Fibroblast of villous mesenchyme (primary cell): ENCODE data around the gene HEPN1. TPM values are rescaled to one million over a fixed set of nuclear protein-coding genes. Genes with fewer than 3 reads are reported as not detected.

Experiments
- DNase-seq: peaks from one replicate; pipeline ENCODE4 v3.0.0-alpha.2; 2010; ENCODE audit warnings: low read depth
- H3K4me3 ChIP-seq: 2 replicates; pipeline ENCODE4 v1.5.1; 2011; ENCODE audit warnings: low read depth, mild to moderate bottlenecking, low read length
- total RNA-seq: library from RNA; depleted of rRNA; stranded (reverse); fragments of >200 nt; gene quantifications from 2 replicates; pipeline ENCODE4 v1.2.3, GENCODE V29; 2012
- TF ChIP-seq, protein P1 (sequence below): IDR thresholded peaks from 2 replicates; pipeline ENCODE4 v1.5.1; 2012; ENCODE audit warnings: low read depth, mild to moderate bottlenecking, low read length; ENCODE audit not compliant: insufficient read depth

The HEPN1 gene
- total RNA-seq, 1 donor, result not detected

DNA sequence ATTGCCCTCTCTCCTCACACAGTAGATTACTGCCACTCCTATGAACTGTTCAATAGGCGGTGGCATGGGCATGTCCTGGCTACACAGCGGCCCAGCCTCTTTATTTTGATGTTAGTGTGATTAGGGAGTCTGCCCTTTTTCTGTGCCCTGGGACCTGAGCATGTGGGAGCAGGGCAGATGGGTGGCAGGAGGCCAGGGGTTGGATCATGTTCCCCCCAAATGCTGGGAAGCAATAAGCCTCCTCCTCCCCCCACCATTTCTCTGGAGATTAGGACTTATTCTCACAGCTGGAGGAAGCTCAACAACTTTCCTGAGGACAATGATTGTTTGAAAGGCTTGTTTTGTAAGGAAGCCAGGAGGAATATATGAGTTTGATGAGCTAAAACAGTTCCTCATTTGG is 848 bp downstream of the HEPN1 start:
- DNase-seq, result no peak
- TF ChIP-seq, protein P1, sequence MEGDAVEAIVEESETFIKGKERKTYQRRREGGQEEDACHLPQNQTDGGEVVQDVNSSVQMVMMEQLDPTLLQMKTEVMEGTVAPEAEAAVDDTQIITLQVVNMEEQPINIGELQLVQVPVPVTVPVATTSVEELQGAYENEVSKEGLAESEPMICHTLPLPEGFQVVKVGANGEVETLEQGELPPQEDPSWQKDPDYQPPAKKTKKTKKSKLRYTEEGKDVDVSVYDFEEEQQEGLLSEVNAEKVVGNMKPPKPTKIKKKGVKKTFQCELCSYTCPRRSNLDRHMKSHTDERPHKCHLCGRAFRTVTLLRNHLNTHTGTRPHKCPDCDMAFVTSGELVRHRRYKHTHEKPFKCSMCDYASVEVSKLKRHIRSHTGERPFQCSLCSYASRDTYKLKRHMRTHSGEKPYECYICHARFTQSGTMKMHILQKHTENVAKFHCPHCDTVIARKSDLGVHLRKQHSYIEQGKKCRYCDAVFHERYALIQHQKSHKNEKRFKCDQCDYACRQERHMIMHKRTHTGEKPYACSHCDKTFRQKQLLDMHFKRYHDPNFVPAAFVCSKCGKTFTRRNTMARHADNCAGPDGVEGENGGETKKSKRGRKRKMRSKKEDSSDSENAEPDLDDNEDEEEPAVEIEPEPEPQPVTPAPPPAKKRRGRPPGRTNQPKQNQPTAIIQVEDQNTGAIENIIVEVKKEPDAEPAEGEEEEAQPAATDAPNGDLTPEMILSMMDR, result no peak
- H3K4me3 ChIP-seq, result no peak overlapping the region

DNA sequence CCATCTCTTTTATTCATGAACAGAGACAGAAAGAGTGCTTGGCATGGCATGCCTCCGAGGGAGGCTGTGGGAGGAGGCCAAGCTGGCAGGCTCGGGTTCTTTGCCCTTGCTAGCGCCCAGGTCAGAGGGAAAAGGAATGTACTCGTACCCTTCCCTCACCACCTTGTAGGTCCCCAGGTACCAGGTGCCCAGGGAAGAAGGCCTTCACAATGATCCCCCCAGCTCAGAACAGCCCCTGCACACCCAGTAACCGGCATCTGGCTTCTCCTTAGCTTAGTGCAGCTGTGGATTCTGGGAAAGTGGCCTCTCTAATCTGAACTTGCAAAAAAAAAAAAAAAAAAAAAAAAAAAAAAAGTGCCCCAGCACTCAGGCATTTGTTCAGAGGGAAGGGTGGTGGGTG is 1.3 kb downstream of the HEPN1 start:
- H3K4me3 ChIP-seq, result peak overlapping the region; percentile 51
- TF ChIP-seq, protein P1, result no peak
- DNase-seq, result no peak

DNA sequence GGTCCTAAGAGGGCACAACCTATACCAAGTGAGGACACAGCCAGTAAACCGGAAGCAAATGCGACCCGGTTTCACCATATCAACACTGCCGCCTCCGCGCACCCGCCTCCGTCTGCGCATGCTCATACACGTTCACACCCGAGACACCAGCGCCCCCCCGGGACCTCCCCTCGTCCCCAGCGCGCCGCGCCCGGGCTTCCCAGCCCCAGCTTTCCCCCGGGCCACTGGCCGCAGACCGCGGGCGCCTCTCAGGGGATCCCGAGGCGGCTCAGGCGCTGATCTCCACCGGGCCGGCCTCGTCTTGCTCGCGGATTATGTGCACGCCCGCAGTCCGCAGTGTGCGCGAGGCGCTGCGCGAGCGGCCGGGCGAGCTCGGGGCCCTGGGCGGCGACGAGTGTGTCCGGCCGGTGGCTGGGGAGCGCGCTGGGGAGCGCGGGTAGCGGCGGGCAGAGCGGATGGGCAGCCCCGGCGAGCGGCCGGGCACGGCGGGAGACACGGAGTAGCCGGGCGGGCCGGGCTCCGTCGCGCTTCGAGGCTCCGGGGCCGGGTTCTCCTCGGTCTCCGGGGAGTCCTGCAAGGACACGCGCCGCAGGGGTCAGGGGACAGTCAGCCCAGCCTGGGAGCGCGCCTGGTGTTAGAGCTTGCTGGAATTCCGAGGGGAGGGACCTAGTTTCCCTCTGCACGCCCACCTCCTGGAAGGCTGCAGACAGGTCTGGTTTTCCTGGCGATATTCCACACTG is 2.0 kb downstream of the HEPN1 start:
- DNase-seq, result peak; percentile 76
- H3K4me3 ChIP-seq, result peak overlapping the region; percentile 51
- TF ChIP-seq, protein P1, result no peak

DNA sequence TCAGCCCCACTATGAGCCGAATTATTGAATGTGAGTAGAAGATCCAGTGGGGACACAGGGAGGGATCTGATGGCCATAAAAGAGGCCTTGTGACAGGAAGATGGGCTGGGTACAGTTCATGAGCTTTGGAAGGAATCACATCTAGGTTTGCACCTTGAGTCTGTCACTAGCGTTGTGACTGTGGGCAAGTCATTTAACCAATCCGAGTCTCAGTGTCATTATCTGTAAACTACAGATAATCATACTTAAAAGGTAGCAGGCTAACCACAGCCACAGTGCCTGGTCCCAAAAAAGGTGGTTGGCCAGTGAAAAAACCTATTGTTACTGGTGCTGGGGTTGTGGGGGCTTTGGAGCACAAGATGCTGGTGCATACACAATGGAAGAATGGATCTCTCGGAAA is 3.8 kb downstream of the HEPN1 start:
- H3K4me3 ChIP-seq, result no peak overlapping the region
- no peak for DNase-seq
- TF ChIP-seq, protein P1, result no peak

DNA sequence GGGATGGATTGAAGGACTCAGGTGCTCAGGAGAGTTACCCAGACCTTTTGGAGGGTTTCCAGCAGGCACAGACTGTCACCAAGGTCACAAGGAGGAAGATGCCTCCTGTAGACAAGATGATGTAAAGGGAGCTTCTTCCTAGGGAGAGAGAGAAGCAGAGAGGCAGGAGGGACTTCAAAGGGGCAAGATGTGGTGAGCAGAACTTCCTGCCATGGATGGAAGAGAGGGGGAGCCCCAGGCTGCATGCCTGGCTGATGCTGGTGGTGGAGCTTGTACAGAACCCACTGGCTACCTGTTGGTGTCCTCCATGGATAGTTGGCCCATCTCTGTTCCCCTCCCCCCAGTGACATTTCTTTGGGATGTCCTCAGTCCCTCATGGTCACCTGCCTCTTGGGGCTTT is 4.2 kb downstream of the HEPN1 start:
- no peak for DNase-seq
- TF ChIP-seq, protein P1, result no peak

DNA sequence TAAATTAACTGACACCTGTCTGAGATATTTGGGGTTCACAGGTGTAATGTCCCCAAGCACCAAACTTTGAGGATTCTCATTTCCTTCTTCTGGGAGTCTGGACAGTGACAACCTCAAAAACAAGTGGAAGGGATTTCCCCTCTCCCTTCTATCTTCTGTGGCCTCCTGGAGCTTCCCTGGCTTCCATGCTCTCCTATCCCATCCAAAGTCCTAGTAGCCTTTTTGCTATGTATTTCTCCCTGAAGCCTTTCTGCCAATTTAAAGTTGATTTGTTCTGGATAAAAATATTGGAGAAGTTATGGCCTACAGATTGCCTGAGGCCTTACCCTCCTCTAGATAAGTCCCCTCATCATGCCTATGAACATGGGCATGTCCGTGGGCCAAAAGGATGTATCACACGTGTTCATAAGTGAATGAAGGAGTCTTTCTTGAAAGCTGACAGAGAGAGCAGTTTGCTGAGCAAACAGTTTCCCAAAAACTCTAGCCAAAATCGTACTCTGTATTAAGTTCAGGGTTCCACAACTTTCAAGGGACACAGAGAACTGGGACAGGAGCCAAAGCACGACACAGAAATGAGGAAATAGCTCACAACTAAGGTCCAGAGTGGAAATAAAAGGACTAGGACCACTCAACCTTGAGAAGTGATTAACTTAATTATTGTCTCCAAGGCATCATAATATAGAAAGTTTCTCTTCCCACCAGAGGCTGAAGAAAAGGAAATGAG is 10.1 kb downstream of the HEPN1 start:
- DNase-seq, result no peak
- H3K4me3 ChIP-seq, result no peak overlapping the region
- TF ChIP-seq, protein P1, result no peak

More for the DNA sequence above, 4.2 kb downstream of the HEPN1 start:
- no peak overlapping the region for H3K4me3 ChIP-seq

DNA sequence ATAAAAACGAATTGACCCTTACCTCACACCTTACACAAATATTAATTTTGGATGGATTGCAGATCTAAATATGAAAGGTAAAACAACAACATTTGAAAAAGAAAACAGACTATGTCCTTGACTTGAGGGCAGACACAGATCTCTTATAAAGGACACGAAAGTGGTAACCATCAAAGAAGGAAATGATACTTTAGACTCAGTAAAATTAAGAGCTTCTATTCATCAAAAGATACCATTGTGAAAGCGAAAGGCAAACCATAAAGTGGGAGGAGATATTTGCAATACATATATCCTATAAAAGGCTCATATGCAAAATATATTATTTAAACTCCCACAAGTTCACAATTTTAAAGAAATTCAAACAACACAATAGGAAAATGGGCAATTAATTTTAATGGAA is 11.7 kb downstream of the HEPN1 start:
- TF ChIP-seq, protein P1, result no peak
- no peak overlapping the region for H3K4me3 ChIP-seq
- no peak for DNase-seq
